ENCODE measurements around the gene S100A10.
A peak's percentile ranks its signal among the peaks of the same experiment; 100 is the strongest.

S100A10 gene

DNA sequence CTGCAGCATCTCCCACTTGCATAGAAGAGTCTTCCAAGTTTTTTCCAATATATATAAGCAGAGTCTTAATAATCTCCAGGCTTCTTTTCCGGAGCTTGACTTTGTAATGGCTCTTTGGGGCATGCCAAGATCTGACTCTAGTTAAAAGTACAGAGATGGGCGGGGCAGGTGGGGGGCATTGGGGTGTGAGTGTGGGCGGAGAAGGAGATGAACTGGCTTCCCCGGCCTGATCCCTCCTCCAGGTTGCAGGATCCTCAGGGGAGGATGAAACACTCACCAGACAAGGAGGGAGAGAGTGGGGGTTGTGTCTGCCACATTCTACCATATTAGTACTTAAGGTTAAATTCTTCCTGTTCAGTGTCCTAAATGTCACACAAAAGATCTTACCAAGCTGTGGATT, 23.0 kb downstream of the S100A10 start:
- no peak overlapping the region for H3K4me3 ChIP-seq (ENCODE audit: low read length)
- DNase-seq (ENCODE audit: low read depth, low spot score), result no peak

DNA sequence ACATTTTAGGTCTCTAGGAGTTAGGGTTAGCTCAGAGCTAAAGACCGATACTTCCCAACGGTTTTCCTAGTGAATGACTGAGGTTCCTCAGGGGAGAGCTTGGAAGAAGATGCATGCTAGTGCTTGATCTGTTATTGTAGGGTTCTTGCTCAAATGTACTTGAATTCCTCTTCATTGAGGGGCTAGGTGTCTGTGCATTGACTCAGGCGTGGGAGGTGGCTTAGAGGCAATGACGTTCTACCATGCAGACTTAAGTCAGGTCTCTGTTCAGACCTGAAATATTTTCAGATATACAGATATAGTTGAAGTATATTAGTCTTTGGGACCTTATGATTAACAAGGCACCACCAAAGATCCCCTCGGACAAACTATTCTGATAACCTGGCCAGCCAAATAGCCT, 23.5 kb downstream of the S100A10 start:
- no peak for DNase-seq (ENCODE audit: low read depth, low spot score)
- H3K4me3 ChIP-seq (ENCODE audit: low read length), result no peak overlapping the region

DNA sequence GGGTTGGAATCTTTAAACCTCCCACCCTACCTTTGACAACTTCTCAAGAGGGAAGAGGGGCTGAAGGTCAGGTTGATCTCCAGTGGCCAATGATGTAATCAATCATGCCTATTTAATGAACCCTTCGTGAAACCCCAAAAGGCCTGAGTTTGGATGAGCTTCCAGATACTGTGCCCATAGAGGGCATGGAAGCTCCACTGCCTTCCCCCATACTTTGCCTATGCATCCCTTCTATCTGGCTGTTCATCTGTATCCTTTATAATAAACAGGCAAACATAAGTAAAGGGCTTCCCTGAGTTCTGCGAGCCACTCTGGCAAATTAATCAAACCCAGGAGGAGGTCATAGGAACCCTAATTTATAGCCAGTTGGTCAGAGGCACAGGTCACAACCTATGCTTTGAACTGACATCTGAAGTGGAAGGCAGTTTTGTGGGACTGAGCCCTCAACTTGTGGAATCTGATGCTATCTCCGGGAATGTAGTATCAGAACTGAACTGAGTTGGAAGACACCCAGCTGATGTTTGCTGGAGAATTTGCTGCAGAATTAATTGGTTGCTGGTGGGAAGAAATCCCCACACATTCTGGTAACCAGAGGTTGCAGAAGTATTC, 24.8 kb downstream of the S100A10 start:
- no peak for DNase-seq (ENCODE audit: low read depth, low spot score)
- H3K4me3 ChIP-seq (ENCODE audit: low read length), result no peak overlapping the region

GRCh38 chr1:151968058-151968457, 25.6 kb downstream of the S100A10 start:
- H3K4me3 ChIP-seq (ENCODE audit: low read length), result no peak overlapping the region
- DNase-seq (ENCODE audit: low read depth, low spot score), result peak; percentile 66

- DNase-seq (ENCODE audit: low read depth, low spot score), result no peak
- H3K4me3 ChIP-seq (ENCODE audit: low read length), result no peak overlapping the region
Measured at GRCh38 chr1:151967091-151967490, 26.6 kb downstream of the S100A10 start.

DNA sequence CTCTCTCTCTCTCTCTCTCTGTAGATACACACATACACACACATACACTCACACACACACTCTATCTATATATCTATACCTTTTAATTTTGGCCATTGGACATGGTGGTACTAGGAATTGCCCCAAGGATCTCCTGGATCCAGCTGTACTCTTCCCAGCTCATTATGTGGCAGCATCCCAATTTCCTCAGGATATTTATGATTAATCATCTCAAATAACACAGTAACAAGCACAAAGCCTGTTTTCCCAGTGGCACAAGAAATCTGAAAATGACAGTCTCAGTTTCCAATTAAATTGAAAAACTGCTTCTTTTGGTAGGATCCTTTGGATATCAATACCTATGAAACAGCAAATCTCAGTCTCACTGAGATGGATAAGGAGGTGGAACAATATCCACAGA, 27.6 kb downstream of the S100A10 start:
- no peak overlapping the region for H3K4me3 ChIP-seq (ENCODE audit: low read length)
- DNase-seq (ENCODE audit: low read depth, low spot score), result no peak

- DNase-seq (ENCODE audit: low read depth, low spot score), result no peak
- H3K4me3 ChIP-seq (ENCODE audit: low read length), result no peak overlapping the region
Measured at GRCh38 chr1:151964510-151964909, 29.1 kb downstream of the S100A10 start.

- no peak overlapping the region for H3K4me3 ChIP-seq (ENCODE audit: low read length)
- DNase-seq (ENCODE audit: low read depth, low spot score), result no peak
Measured at GRCh38 chr1:151963288-151963687, 30.4 kb downstream of the S100A10 start.

DNA sequence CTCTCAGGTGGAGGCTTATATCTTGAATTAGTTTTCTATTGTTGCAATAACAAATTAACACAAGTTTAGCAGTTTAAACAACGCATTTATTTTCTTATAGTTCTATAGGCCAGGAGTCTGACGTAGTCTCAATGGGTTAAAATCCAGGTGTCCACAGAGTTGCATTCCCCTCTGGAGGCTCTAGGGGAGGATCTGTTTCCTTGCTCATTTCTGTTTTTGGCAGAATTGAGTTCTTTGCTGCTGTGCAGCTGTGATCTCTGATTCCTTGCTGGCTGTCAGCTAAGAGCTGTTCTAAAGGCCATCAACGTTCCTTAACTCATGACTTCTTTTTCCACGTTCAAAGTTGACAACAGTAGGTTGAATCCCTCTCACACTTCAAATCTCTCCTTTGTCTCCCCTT, 31.8 kb downstream of the S100A10 start:
- no peak for DNase-seq (ENCODE audit: low read depth, low spot score)
- no peak overlapping the region for H3K4me3 ChIP-seq (ENCODE audit: low read length)

DNA sequence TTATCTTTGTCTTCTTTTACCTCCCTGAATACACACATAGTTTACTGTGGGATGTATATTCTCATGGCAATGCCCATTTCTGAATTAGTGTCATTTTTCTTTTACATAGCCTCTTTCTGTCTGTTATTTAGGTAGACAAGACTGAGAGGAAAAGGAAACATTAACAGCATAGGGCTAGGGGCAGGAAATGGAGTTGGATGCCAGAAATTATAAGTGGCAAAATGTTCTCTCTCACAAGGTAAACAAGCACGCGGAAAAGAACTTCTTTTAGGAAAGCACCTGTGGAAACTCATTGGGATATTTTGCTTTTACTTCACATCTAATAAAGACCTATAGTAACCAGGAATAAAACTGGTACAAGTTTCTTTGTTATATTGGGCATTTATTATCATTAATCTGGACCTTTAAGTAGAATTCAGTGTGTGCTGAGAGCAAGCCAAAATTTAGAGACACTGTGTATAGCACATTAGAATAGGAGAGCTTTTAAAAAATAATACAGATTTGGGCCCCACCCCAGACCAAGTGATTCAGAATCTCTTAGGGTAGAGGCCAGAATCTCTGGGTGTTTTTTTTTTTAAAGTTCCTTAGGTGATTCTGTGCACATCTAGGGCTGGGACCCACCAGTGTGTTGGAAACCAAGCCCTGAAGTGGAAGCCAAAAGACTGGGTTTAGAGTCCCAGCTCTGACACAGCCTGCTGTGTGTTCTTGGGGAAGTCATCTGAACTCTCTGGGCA, 32.7 kb downstream of the S100A10 start:
- no peak for DNase-seq (ENCODE audit: low read depth, low spot score)
- no peak overlapping the region for H3K4me3 ChIP-seq (ENCODE audit: low read length)

DNA sequence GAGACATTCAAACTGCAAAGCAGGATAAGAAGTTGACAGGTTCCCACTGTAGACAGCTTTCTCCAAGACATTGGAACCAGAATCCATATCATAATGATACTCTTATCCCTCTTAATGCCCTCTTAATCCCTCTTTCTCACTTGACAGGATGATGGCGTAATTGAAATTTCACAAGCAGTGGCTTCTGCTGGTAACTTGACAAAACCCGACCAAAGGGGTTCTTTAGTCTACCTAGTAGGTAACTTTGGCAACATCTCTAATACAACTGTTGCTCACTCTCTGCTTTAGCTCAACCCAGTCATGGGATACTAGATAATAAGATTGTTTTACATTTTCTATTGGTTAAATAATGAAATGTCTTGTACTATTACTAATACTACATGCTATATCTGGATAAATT, 34.7 kb downstream of the S100A10 start:
- H3K4me3 ChIP-seq (ENCODE audit: low read length), result no peak overlapping the region
- DNase-seq (ENCODE audit: low read depth, low spot score), result no peak

DNA sequence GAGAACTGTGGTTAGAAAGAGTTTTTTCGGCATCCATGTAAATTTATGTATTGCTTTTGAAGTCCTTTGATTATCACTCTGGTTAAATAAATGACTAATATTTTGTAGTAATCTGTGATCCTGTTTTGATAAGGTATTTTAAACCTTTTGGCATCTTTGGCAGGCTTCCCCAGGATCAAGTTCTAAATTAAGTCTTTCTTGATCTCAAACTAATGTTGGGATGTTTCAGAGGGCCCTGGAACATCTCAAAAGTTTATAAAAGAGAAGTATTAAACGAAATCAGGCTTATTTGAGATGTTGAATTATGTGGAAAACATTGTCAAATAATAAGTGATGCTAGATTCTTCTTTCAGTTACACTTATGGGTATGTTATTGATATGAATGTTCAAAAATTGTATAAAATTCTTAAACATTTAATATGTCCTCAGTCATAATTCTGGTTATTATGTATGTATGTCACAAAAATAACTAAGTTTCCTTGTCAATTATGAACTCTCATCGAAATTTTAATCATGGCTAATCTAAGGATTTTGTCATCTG, 36.6 kb downstream of the S100A10 start:
- no peak for DNase-seq (ENCODE audit: low read depth, low spot score)
- no peak overlapping the region for H3K4me3 ChIP-seq (ENCODE audit: low read length)

- H3K4me3 ChIP-seq (ENCODE audit: low read length), result no peak overlapping the region
- DNase-seq (ENCODE audit: low read depth, low spot score), result no peak
Measured at GRCh38 chr1:151953409-151954094, 40.1 kb downstream of the S100A10 start.

GRCh38 chr1:151952811-151953210, 40.8 kb downstream of the S100A10 start:
- DNase-seq (ENCODE audit: low read depth, low spot score), result no peak
- no peak overlapping the region for H3K4me3 ChIP-seq (ENCODE audit: low read length)

- DNase-seq (ENCODE audit: low read depth, low spot score), result no peak
- no peak overlapping the region for H3K4me3 ChIP-seq (ENCODE audit: low read length)
Measured at GRCh38 chr1:151949371-151950193, 44.1 kb downstream of the S100A10 start.

DNA sequence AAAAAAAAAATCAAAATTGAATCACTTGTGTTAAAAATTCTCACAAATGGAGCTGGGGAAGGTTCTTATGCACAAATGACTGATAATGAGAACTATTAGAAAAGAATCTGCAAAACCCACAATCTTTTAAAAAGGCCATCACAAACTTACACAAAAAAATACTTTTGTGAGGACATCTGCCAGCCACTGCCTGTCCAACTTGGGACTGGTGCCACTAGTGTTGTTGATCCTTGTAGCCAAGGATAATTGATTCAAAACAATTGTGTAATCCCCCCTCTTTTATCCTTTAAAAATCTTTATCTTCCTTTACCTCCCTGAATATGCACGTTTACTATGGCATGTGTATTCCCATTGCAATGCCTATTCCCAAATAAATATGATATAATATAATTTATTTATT, 45.2 kb downstream of the S100A10 start:
- DNase-seq (ENCODE audit: low read depth, low spot score), result no peak
- H3K4me3 ChIP-seq (ENCODE audit: low read length), result no peak overlapping the region

DNA sequence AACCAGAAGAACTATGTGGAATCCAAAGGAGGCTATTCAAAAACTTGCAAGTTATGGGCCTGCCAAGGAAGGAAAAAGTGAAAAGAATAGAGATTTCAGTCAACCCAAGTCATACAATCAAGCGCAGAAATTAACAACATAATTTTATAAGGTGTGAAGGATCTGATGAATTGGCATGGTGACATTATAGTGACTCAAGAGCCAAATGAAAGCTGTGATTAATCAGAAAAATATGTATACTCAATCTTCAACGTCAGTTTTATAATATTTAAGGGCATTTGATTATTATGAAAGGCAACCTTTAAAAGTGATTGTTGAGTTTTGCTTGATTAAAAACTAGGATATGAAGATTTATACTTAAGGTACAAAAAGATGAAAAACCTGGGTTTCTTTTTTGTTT, 46.5 kb downstream of the S100A10 start:
- no peak overlapping the region for H3K4me3 ChIP-seq (ENCODE audit: low read length)
- no peak for DNase-seq (ENCODE audit: low read depth, low spot score)

GRCh38 chr1:151945725-151946722, 47.6 kb downstream of the S100A10 start:
- no peak overlapping the region for H3K4me3 ChIP-seq (ENCODE audit: low read length)
- DNase-seq (ENCODE audit: low read depth, low spot score), result peak; percentile 33
